HG02759 (cell line): Measurements from ENCODE around the gene MISP.

ENCODE experiments used
- ATAC-seq: cut with Tn5 transposase; IDR thresholded peaks from one replicate; pipeline ENCODE4 v1.9.1; 2021; ENCODE audit warnings: mild to moderate bottlenecking, moderate library complexity; ENCODE audit not compliant: unreplicated experiment

The MISP gene

GRCh38 chr19:795691-796581, 45.0 kb downstream of the MISP start:
- ATAC-seq, result no peak

GRCh38 chr19:796692-797527, 46.0 kb downstream of the MISP start, which contains the start of gene PTBP1:
Gene PTBP1, plus strand, starts transcription at chr19:797452. Its CDS starts 46 bp downstream, at chr19:797498.
- peak; percentile 72 for ATAC-seq

GRCh38 chr19:797528-798414, 46.9 kb downstream of the MISP start:
- ATAC-seq, result peak; percentile 60

- no peak for ATAC-seq
Observed at GRCh38 chr19:798415-799075, 47.6 kb downstream of the MISP start.

- ATAC-seq, result no peak
Observed at GRCh38 chr19:799076-799881, 48.4 kb downstream of the MISP start.

- no peak for ATAC-seq
Observed at GRCh38 chr19:800360-801029, 49.6 kb downstream of the MISP start.

- no peak for ATAC-seq
Observed at GRCh38 chr19:801030-801860, 50.3 kb downstream of the MISP start.

GRCh38 chr19:801861-802497, 51.1 kb downstream of the MISP start:
- ATAC-seq, result no peak

- no peak for ATAC-seq
Observed at GRCh38 chr19:802498-803098, 51.7 kb downstream of the MISP start.

- ATAC-seq, result no peak
Observed at GRCh38 chr19:803099-803561, 52.2 kb downstream of the MISP start.

GRCh38 chr19:803686-804418, 52.9 kb downstream of the MISP start:
- ATAC-seq, result no peak

- no peak for ATAC-seq
Observed at GRCh38 chr19:804419-805165, 53.7 kb downstream of the MISP start.

GRCh38 chr19:805166-805551, 54.2 kb downstream of the MISP start:
- ATAC-seq, result no peak

- no peak for ATAC-seq
Observed at GRCh38 chr19:805600-806550, 55.0 kb downstream of the MISP start.
